ENCODE data around the gene FBXL7.

DNA sequence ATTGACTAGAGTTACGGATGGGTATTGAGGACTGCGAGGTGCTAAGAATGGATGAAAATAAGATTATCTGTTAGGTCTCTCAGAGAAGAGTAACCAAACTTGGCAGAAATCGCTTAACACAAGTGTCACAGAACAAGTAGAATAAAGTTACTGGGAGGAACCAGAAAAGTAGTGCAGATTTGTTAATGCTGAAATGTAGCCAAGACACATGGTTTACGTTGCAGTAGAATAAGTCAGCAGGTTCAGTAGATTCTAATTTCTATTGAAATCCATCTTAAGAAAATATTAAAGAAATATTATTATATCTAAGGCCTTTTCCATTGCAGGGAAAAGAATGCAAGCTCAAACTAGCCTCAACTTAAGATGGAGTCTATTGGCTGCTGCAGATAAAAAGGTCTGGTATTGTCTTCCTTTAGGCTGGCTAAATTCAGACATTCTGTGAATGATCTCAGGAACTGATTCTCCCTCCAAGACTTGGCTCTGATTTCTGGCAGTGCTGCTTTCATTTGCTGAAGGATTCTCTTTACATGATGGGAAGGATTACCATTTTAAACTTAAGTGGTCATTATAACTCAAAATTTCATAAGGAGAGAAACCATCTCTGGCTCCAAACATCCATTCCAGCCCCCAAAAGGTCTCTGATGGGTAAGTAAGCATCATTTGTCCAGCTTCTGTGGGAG lies 364.7 kb downstream of the FBXL7 start:
- TF ChIP-seq, protein P1, sequence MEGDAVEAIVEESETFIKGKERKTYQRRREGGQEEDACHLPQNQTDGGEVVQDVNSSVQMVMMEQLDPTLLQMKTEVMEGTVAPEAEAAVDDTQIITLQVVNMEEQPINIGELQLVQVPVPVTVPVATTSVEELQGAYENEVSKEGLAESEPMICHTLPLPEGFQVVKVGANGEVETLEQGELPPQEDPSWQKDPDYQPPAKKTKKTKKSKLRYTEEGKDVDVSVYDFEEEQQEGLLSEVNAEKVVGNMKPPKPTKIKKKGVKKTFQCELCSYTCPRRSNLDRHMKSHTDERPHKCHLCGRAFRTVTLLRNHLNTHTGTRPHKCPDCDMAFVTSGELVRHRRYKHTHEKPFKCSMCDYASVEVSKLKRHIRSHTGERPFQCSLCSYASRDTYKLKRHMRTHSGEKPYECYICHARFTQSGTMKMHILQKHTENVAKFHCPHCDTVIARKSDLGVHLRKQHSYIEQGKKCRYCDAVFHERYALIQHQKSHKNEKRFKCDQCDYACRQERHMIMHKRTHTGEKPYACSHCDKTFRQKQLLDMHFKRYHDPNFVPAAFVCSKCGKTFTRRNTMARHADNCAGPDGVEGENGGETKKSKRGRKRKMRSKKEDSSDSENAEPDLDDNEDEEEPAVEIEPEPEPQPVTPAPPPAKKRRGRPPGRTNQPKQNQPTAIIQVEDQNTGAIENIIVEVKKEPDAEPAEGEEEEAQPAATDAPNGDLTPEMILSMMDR (conservative IDR thresholded peaks at IDR 0.05), result no peak
- TF ChIP-seq EZH2 (IDR thresholded peaks at IDR 0.05; ENCODE audit: low read depth), result no peak
